Fibroblast of lung (primary cell): Measurements from ENCODE around the gene RPH3AL. TPM values are rescaled to one million over a fixed set of nuclear protein-coding genes. Genes with fewer than 3 reads are reported as not detected.
"Not testable (repeated sequence)": the region's sequence is repeated elsewhere in the genome, so short reads cannot be mapped to it uniquely, and the experiment has no call there.

Experiments
- DNase-seq, 2 donors: peaks; one replicate each; pipeline versions ENCODE4 v3.0.0 to v3.0.0-alpha.2; 2010; ENCODE audit warnings: low read depth in 2 of 2
- H2AFZ ChIP-seq: 2 replicates; pipeline ENCODE4 v1.5.1; 2012; ENCODE audit warnings: low read length, control low read depth, inconsistent platforms
- H3K27ac ChIP-seq: 2 replicates; pipeline ENCODE4 v1.5.1; 2011; ENCODE audit warnings: low read length, control low read depth; ENCODE audit not compliant: insufficient read depth
- H3K27me3 ChIP-seq: 2 replicates; pipeline ENCODE4 v1.5.1; 2011; ENCODE audit warnings: mild to moderate bottlenecking, low read length; ENCODE audit not compliant: control insufficient read depth, insufficient read depth
- H3K36me3 ChIP-seq: 2 replicates; pipeline ENCODE4 v1.5.1; 2011; ENCODE audit warnings: low read length; ENCODE audit not compliant: control insufficient read depth, insufficient read depth
- H3K4me1 ChIP-seq: 2 replicates; pipeline ENCODE4 v1.5.1; 2011; ENCODE audit warnings: low read length; ENCODE audit not compliant: control insufficient read depth, insufficient read depth; ENCODE audit errors: extremely low read depth
- H3K4me2 ChIP-seq: 2 replicates; pipeline ENCODE4 v1.5.1; 2011; ENCODE audit warnings: low read length, control low read depth; ENCODE audit not compliant: insufficient read depth; ENCODE audit errors: extremely low read depth
- H3K4me3 ChIP-seq, 4 experiments: fragments of 200-600 bp in 1 of 4; sonication (generic) in 1 of 4; replicated peaks in 1 of 4; 2 replicates each; pipeline ENCODE4 v1.5.1; 2011 to 2016; ENCODE audit warnings: low read length in 4 of 4, low read depth in 3 of 4, mild to moderate bottlenecking in 3 of 4, control low read depth in 2 of 4, inconsistent platforms in 1 of 4, mixed read lengths in 1 of 4; ENCODE audit not compliant: insufficient read depth in 1 of 4; ENCODE audit errors: control extremely low read depth in 1 of 4
- H3K79me2 ChIP-seq: 2 replicates; pipeline ENCODE4 v1.5.1; 2012; ENCODE audit warnings: mild to moderate bottlenecking, low read length, inconsistent platforms; ENCODE audit not compliant: control insufficient read depth, insufficient read depth
- H3K9ac ChIP-seq: 2 replicates; pipeline ENCODE4 v1.5.1; 2011; ENCODE audit warnings: mild to moderate bottlenecking, low read length, control low read depth; ENCODE audit not compliant: insufficient read depth
- H3K9me3 ChIP-seq: 2 replicates; pipeline ENCODE4 v1.5.1; 2012; ENCODE audit warnings: low read depth, low read length; ENCODE audit not compliant: control insufficient read depth, insufficient read depth
- H4K20me1 ChIP-seq: 2 replicates; pipeline ENCODE4 v1.5.1; 2011; ENCODE audit warnings: low read length; ENCODE audit not compliant: control insufficient read depth, insufficient read depth; ENCODE audit errors: extremely low read depth
- CTCF ChIP-seq, 2 donors: IDR thresholded peaks in 1 of 2; conservative IDR thresholded peaks in 1 of 2; 1 replicate in 1 of 2; 2 replicates in 1 of 2; pipeline ENCODE4 v1.5.1; 2011 to 2012; ENCODE audit warnings: low read length in 2 of 2, control low read depth in 1 of 2, inconsistent platforms in 1 of 2, low read depth in 1 of 2, mild to moderate bottlenecking in 1 of 2
- EZH2 ChIP-seq: IDR thresholded peaks from 2 replicates; pipeline ENCODE4 v1.5.1; 2012; ENCODE audit warnings: low read length, control low read depth, mild to moderate bottlenecking; ENCODE audit errors: missing control alignments
- polyA plus RNA-seq, 2 donors: library from polyadenylated mRNA; depleted of rRNA in 1 of 2; stranded (reverse) in 1 of 2; unstranded in 1 of 2; fragments of >200 nt; gene quantifications; 2 replicates each; pipeline ENCODE4 v1.2.1, GENCODE V29; 2011 to 2012; ENCODE audit warnings: missing spikeins in 1 of 2
- total RNA-seq: library from RNA; depleted of rRNA; stranded (reverse); fragments of >200 nt; gene quantifications from 2 replicates; pipeline ENCODE4 v1.2.1, GENCODE V29; 2014

Gene RPH3AL
- total and polyA plus RNA-seq, 2 donors (not counting 1 experiment from before 2014, with no cell fraction given): 0.49 to 3.0 TPM

- no peak for DNase-seq
- no peaks in the 10 kb centered on the region for H3K79me2 ChIP-seq
- no peak overlapping the region for H2AFZ ChIP-seq
- TF ChIP-seq EZH2 (no peak), CTCF (conservative IDR thresholded peaks at IDR 0.05 in 1 of 2, IDR thresholded peaks at IDR 0.05 in 1 of 2; ENCODE audit: low read depth in 1 of 2, low read length in 2 of 2) (no peak)
- H3K27ac ChIP-seq: no peak overlapping the region
- no peaks in the 10 kb centered on the region for H3K27me3 ChIP-seq
- no peaks in the 10 kb centered on the region for H3K9me3 ChIP-seq
- no peaks in the 10 kb centered on the region for H3K4me1 ChIP-seq
- H3K9ac ChIP-seq: no peak overlapping the region
- H4K20me1 ChIP-seq: no peaks in the 10 kb centered on the region
- H3K4me2 ChIP-seq: no peak overlapping the region
- no peaks in the 10 kb centered on the region for H3K36me3 ChIP-seq
- no peak overlapping the region for H3K4me3 ChIP-seq
Measured at GRCh38 chr17:226108-227077, 126.2 kb downstream of the RPH3AL start.

- no peaks in the 10 kb centered on the region for H3K79me2 ChIP-seq
- no peaks in the 10 kb centered on the region for H3K27me3 ChIP-seq
- no peak overlapping the region for H3K4me2 ChIP-seq
- no peak for TF ChIP-seq EZH2
- no peak for TF ChIP-seq CTCF (conservative IDR thresholded peaks at IDR 0.05 in 1 of 2, IDR thresholded peaks at IDR 0.05 in 1 of 2; ENCODE audit: low read depth in 1 of 2, low read length in 2 of 2)
- no peak for DNase-seq
- no peak overlapping the region for H3K27ac ChIP-seq
- no peaks in the 10 kb centered on the region for H3K36me3 ChIP-seq
- no peak overlapping the region for H2AFZ ChIP-seq
- no peaks in the 10 kb centered on the region for H4K20me1 ChIP-seq
- no peaks in the 10 kb centered on the region for H3K9me3 ChIP-seq
- no peak overlapping the region for H3K9ac ChIP-seq
- no peak overlapping the region for H3K4me3 ChIP-seq
- no peaks in the 10 kb centered on the region for H3K4me1 ChIP-seq
Measured at GRCh38 chr17:225551-225950, 127.1 kb downstream of the RPH3AL start.

GRCh38 chr17:224576-224975, 128.0 kb downstream of the RPH3AL start:
- H3K27ac ChIP-seq, H4K20me1 ChIP-seq, H3K79me2 ChIP-seq, H3K4me1 ChIP-seq, H3K27me3 ChIP-seq, H3K9me3 ChIP-seq, H3K36me3 ChIP-seq, H3K9ac ChIP-seq, DNase-seq, H2AFZ ChIP-seq, H3K4me2 ChIP-seq, H3K4me3 ChIP-seq: not testable (repeated sequence)
